Neuron (in vitro differentiated cells): ENCODE measurements around the gene JPT2.

Source experiments
- H2AFZ ChIP-seq: one replicate; pipeline ENCODE4 v1.6.1; 2013; ENCODE audit warnings: low read depth, mild to moderate bottlenecking, inconsistent platforms, low read length, moderate library complexity
- H3K27me3 ChIP-seq: one replicate; pipeline ENCODE4 v1.6.1; 2013; ENCODE audit warnings: low read length; ENCODE audit not compliant: insufficient read depth
- H3K36me3 ChIP-seq: one replicate; pipeline ENCODE4 v1.6.1; 2013; ENCODE audit warnings: low read length; ENCODE audit not compliant: insufficient read depth
- H3K4me1 ChIP-seq: one replicate; pipeline ENCODE4 v1.6.1; 2013; ENCODE audit warnings: low read length; ENCODE audit not compliant: insufficient read depth
- H3K4me3 ChIP-seq: 2 replicates; pipeline ENCODE4 v1.5.1; 2013; ENCODE audit warnings: mild to moderate bottlenecking, low read length, moderate library complexity
- H3K9me3 ChIP-seq: one replicate; pipeline ENCODE4 v1.6.1; 2013; ENCODE audit warnings: low read length

The JPT2 gene

GRCh38 chr16:1670866-1671265, 7.2 kb upstream of the JPT2 start:
- peaks cover 96% of the 10 kb centered on the region for H3K36me3 ChIP-seq
- H3K27me3 ChIP-seq, result no peaks in the 10 kb centered on the region
- H2AFZ ChIP-seq, result no peak overlapping the region
- no peaks in the 10 kb centered on the region for H3K4me1 ChIP-seq
- H3K4me3 ChIP-seq, result no peak overlapping the region
- no peaks in the 10 kb centered on the region for H3K9me3 ChIP-seq

GRCh38 chr16:1673424-1674151, 4.5 kb upstream of the JPT2 start:
- H3K4me1 ChIP-seq, result no peaks in the 10 kb centered on the region
- H3K9me3 ChIP-seq, result no peaks in the 10 kb centered on the region
- H3K36me3 ChIP-seq, result peaks cover 69% of the 10 kb centered on the region
- H3K27me3 ChIP-seq, result no peaks in the 10 kb centered on the region
- H2AFZ ChIP-seq, result no peak overlapping the region
- H3K4me3 ChIP-seq, result no peak overlapping the region

- Histone ChIP-seq H3K9me3 (no peaks in the 10 kb centered on the region), H2AFZ (no peak overlapping the region), H3K36me3 (peaks cover 62% of the 10 kb centered on the region), H3K4me3 (no peak overlapping the region), H3K27me3 (no peaks in the 10 kb centered on the region), H3K4me1 (peaks cover 5% of the 10 kb centered on the region)
These were observed 3.8 kb upstream of the JPT2 start for GRCh38 chr16:1674306-1674705.

- no peak overlapping the region for H3K4me3 ChIP-seq
- H3K4me1 ChIP-seq, result peaks cover 8% of the 10 kb centered on the region
- no peaks in the 10 kb centered on the region for H3K27me3 ChIP-seq
- no peak overlapping the region for H2AFZ ChIP-seq
- H3K36me3 ChIP-seq, result peaks cover 55% of the 10 kb centered on the region
- no peaks in the 10 kb centered on the region for H3K9me3 ChIP-seq
These were observed 3.1 kb upstream of the JPT2 start for GRCh38 chr16:1674751-1675664.

- Histone ChIP-seq H3K9me3 (no peaks in the 10 kb centered on the region), H3K4me1 (peaks cover 24% of the 10 kb centered on the region), H3K4me3 (no peak overlapping the region), H3K27me3 (no peaks in the 10 kb centered on the region), H3K36me3 (peaks cover 40% of the 10 kb centered on the region), H2AFZ (no peak overlapping the region)
These were observed 1.4 kb upstream of the JPT2 start for GRCh38 chr16:1676661-1677060.

GRCh38 chr16:1677339-1677738, 740 bp upstream of the JPT2 start:
- Histone ChIP-seq H3K27me3 (no peaks in the 10 kb centered on the region), H3K4me1 (peaks cover 26% of the 10 kb centered on the region), H3K9me3 (no peaks in the 10 kb centered on the region), H3K4me3 (peak overlapping the region; percentile 62), H3K36me3 (peaks cover 33% of the 10 kb centered on the region), H2AFZ (no peak overlapping the region)

- Histone ChIP-seq H2AFZ (no peak overlapping the region), H3K4me3 (peak overlapping the region; percentile 62), H3K9me3 (no peaks in the 10 kb centered on the region), H3K27me3 (no peaks in the 10 kb centered on the region), H3K36me3 (peaks cover 25% of the 10 kb centered on the region), H3K4me1 (peaks cover 26% of the 10 kb centered on the region)
These were observed 520 bp downstream of the JPT2 start for GRCh38 chr16:1678500-1679098.

- Histone ChIP-seq H3K36me3 (peaks cover 25% of the 10 kb centered on the region), H3K27me3 (no peaks in the 10 kb centered on the region), H2AFZ (no peak overlapping the region), H3K4me1 (peaks cover 26% of the 10 kb centered on the region), H3K4me3 (no peak overlapping the region), H3K9me3 (no peaks in the 10 kb centered on the region)
These were observed 2.3 kb downstream of the JPT2 start for GRCh38 chr16:1680361-1680760.

- Histone ChIP-seq H3K4me3 (no peak overlapping the region), H2AFZ (no peak overlapping the region), H3K4me1 (peaks cover 26% of the 10 kb centered on the region), H3K36me3 (peaks cover 27% of the 10 kb centered on the region), H3K27me3 (no peaks in the 10 kb centered on the region), H3K9me3 (no peaks in the 10 kb centered on the region)
These were observed 3.0 kb downstream of the JPT2 start for GRCh38 chr16:1681032-1681431.

- no peaks in the 10 kb centered on the region for H3K4me1 ChIP-seq
- no peaks in the 10 kb centered on the region for H3K27me3 ChIP-seq
- H3K4me3 ChIP-seq, result no peak overlapping the region
- H2AFZ ChIP-seq, result no peak overlapping the region
- peaks cover 17% of the 10 kb centered on the region for H3K9me3 ChIP-seq
- peaks cover 89% of the 10 kb centered on the region for H3K36me3 ChIP-seq
These were observed 9.6 kb downstream of the JPT2 start for GRCh38 chr16:1687427-1688316.

GRCh38 chr16:1688807-1689560, 10.9 kb downstream of the JPT2 start:
- Histone ChIP-seq H3K4me1 (no peaks in the 10 kb centered on the region), H3K9me3 (peaks cover 17% of the 10 kb centered on the region), H3K4me3 (no peak overlapping the region), H3K36me3 (peaks cover 94% of the 10 kb centered on the region), H3K27me3 (no peaks in the 10 kb centered on the region), H2AFZ (no peak overlapping the region)

- no peak overlapping the region for H3K4me3 ChIP-seq
- no peak overlapping the region for H2AFZ ChIP-seq
- peaks cover 18% of the 10 kb centered on the region for H3K9me3 ChIP-seq
- H3K36me3 ChIP-seq, result peaks cover 94% of the 10 kb centered on the region
- no peaks in the 10 kb centered on the region for H3K27me3 ChIP-seq
- H3K4me1 ChIP-seq, result no peaks in the 10 kb centered on the region
These were observed 11.8 kb downstream of the JPT2 start for GRCh38 chr16:1689853-1690252.
